Mesendoderm (in vitro differentiated cells): ENCODE data around the gene ZSWIM4.

Experiments
- DNase-seq: peaks from one replicate; pipeline ENCODE4 v3.0.0; 2013
- H2AK5ac ChIP-seq: 2 replicates; pipeline ENCODE4 v1.6.1; 2013; ENCODE audit warnings: low read length, inconsistent platforms
- H2BK120ac ChIP-seq: 2 replicates; pipeline ENCODE4 v1.6.1; 2013; ENCODE audit warnings: low read depth, mild to moderate bottlenecking, low read length, moderate library complexity, mixed read lengths
- H2BK15ac ChIP-seq: replicated peaks from 2 replicates; pipeline ENCODE4 v1.6.1; 2013; ENCODE audit warnings: low read depth, mild to moderate bottlenecking, moderate library complexity
- H2BK5ac ChIP-seq: 2 replicates; pipeline ENCODE4 v1.6.1; 2013; ENCODE audit warnings: low read length, inconsistent platforms
- H3K18ac ChIP-seq: 2 replicates; pipeline ENCODE4 v1.6.1; 2013; ENCODE audit warnings: mild to moderate bottlenecking, low read length, mixed read lengths
- H3K23ac ChIP-seq: one replicate; pipeline ENCODE4 v1.6.1; 2013; ENCODE audit warnings: low read length
- H3K27ac ChIP-seq: 2 replicates; pipeline ENCODE4 v1.5.1; 2013; ENCODE audit warnings: low read depth, mild to moderate bottlenecking, inconsistent platforms, low read length, moderate library complexity
- H3K27me3 ChIP-seq: 2 replicates; pipeline ENCODE4 v1.6.1; 2013; ENCODE audit warnings: low read length, control low read depth, mild to moderate bottlenecking, inconsistent platforms; ENCODE audit not compliant: insufficient read depth, poor library complexity
- H3K36me3 ChIP-seq: 2 replicates; pipeline ENCODE4 v1.6.1; 2013; ENCODE audit warnings: low read length, inconsistent platforms; ENCODE audit not compliant: control insufficient read depth, insufficient read depth
- H3K4ac ChIP-seq: one replicate; pipeline ENCODE4 v1.6.1; 2013; ENCODE audit warnings: low read depth, mild to moderate bottlenecking, low read length, moderate library complexity
- H3K4me1 ChIP-seq: 2 replicates; pipeline ENCODE4 v1.6.1; 2013; ENCODE audit warnings: low read depth, low read length, inconsistent platforms; ENCODE audit not compliant: control insufficient read depth
- H3K4me2 ChIP-seq: 2 replicates; pipeline ENCODE4 v1.6.1; 2013; ENCODE audit warnings: low read length
- H3K4me3 ChIP-seq: 2 replicates; pipeline ENCODE4 v1.5.1; 2013; ENCODE audit warnings: mild to moderate bottlenecking, low read length
- H3K56ac ChIP-seq: one replicate; pipeline ENCODE4 v1.6.1; 2013; ENCODE audit warnings: low read length
- H3K79me1 ChIP-seq: 2 replicates; pipeline ENCODE4 v1.6.1; 2013; ENCODE audit warnings: low read length, inconsistent platforms
- H3K79me2 ChIP-seq: 2 replicates; pipeline ENCODE4 v1.6.1; 2013; ENCODE audit warnings: mild to moderate bottlenecking, low read length; ENCODE audit not compliant: control insufficient read depth, insufficient read depth
- H3K9ac ChIP-seq: 2 replicates; pipeline ENCODE4 v1.6.1; 2013; ENCODE audit warnings: low read length, inconsistent platforms
- H4K5ac ChIP-seq: one replicate; pipeline ENCODE4 v1.6.1; 2013; ENCODE audit warnings: low read length
- H4K8ac ChIP-seq: one replicate; pipeline ENCODE4 v1.6.1; 2013; ENCODE audit warnings: low read depth, mild to moderate bottlenecking, control low read depth, low read length, moderate library complexity
- WGBS: extraction: QIAGEN DNeasy Blood & Tissue Kit; methylation state at CpG from one replicate; pipeline ENCODE4 v1.1.7; 2013; ENCODE audit warnings: low lambda C conversion rate, missing lambda C conversion rate; ENCODE audit not compliant: insufficient coverage; ENCODE audit errors: extremely low coverage; 5-methylcytosine and 5-hydroxymethylcytosine counted together

ZSWIM4 gene

GRCh38 chr19:13756210-13756609 is 39.0 kb upstream of the ZSWIM4 start:
- Histone ChIP-seq H3K18ac (no peak overlapping the region), H3K4ac (no peak overlapping the region), H3K4me3 (no peak overlapping the region), H3K27me3 (no peaks in the 10 kb centered on the region), H4K5ac (no peak overlapping the region), H3K79me1 (no peaks in the 10 kb centered on the region), H2BK15ac (no peak overlapping the region), H3K79me2 (no peaks in the 10 kb centered on the region), H3K36me3 (peaks cover 4% of the 10 kb centered on the region), H3K9ac (no peak overlapping the region), H2AK5ac (no peak overlapping the region), H3K4me2 (no peak overlapping the region), H3K4me1 (no peaks in the 10 kb centered on the region), H2BK120ac (no peak overlapping the region), H3K23ac (no peak overlapping the region), H3K56ac (no peak overlapping the region), H2BK5ac (no peak overlapping the region), H4K8ac (no peak overlapping the region), H3K27ac (no peak overlapping the region)
- no peak for DNase-seq
- WGBS: no CpG with 5 or more reads among the region's 9 CpGs

DNA sequence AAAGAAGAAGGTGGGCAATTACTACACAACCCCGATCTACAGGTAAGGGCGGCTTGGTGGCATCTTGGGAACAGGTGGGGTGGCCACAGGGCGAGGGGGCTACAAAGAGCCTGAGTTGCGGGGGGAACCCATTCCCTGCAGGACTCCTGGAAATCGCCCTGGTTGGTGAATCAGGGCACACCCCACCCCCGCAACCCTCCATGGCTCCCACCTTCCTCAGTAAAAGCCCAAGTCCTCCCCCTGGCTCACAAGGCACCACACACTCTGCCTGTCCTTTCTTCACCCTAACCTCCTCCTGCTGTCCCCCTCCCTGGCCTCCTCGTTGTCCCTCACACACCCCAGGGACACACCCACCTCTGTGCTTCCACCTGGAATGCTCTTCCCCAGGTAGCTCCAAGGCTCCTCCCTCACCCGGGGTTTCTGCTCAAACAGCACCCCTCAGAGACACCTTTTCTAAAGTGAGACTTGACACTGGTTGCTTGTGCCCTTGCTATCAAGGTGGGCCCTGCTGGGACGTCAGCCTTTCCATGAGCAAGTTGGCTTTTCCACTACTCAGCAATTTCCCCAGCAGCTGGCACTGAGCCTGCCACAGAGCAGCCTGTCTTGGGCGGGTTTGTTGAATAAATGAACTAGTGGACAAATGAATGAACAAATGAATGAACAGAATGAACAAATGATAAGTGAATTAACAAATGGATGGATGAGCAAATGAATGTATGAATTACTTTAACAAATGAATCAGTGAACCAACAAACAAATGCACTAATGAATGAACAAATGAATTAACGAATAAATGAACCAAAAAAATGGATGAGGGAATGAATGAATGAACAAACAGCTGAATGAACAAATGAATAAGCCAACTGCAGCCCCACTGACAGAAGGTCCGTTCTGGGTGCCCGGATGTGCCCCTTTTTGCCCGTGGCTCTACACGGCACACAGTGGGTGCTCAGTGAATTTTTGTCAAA is 37.2 kb upstream of the ZSWIM4 start:
- H3K4me2 ChIP-seq: no peak overlapping the region
- no peaks in the 10 kb centered on the region for H3K4me1 ChIP-seq
- no peaks in the 10 kb centered on the region for H3K79me1 ChIP-seq
- no peak overlapping the region for H3K23ac ChIP-seq
- peaks cover 3% of the 10 kb centered on the region for H3K36me3 ChIP-seq
- no peak overlapping the region for H2BK5ac ChIP-seq
- H3K18ac ChIP-seq: no peak overlapping the region
- no peak overlapping the region for H3K4ac ChIP-seq
- H2AK5ac ChIP-seq: no peak overlapping the region
- no peak overlapping the region for H2BK15ac ChIP-seq
- no peak overlapping the region for H4K8ac ChIP-seq
- H2BK120ac ChIP-seq: no peak overlapping the region
- no peak overlapping the region for H3K4me3 ChIP-seq
- H3K9ac ChIP-seq: no peak overlapping the region
- no peak overlapping the region for H3K56ac ChIP-seq
- no peaks in the 10 kb centered on the region for H3K27me3 ChIP-seq
- no CpG with 5 or more reads among the region's 15 CpGs for WGBS
- H3K27ac ChIP-seq: no peak overlapping the region
- no peak for DNase-seq
- no peak overlapping the region for H4K5ac ChIP-seq
- no peaks in the 10 kb centered on the region for H3K79me2 ChIP-seq

- no peak overlapping the region for H2BK15ac ChIP-seq
- H3K79me2 ChIP-seq: no peaks in the 10 kb centered on the region
- WGBS: no CpG with 5 or more reads among the region's 24 CpGs
- no peak overlapping the region for H2BK5ac ChIP-seq
- no peaks in the 10 kb centered on the region for H3K27me3 ChIP-seq
- no peak overlapping the region for H3K27ac ChIP-seq
- H3K36me3 ChIP-seq: peaks cover 3% of the 10 kb centered on the region
- H3K4me2 ChIP-seq: no peak overlapping the region
- no peaks in the 10 kb centered on the region for H3K79me1 ChIP-seq
- no peaks in the 10 kb centered on the region for H3K4me1 ChIP-seq
- H3K4me3 ChIP-seq: no peak overlapping the region
- no peak for DNase-seq
- no peak overlapping the region for H2BK120ac ChIP-seq
- no peak overlapping the region for H3K56ac ChIP-seq
- no peak overlapping the region for H3K18ac ChIP-seq
- no peak overlapping the region for H4K5ac ChIP-seq
- H3K9ac ChIP-seq: no peak overlapping the region
- H2AK5ac ChIP-seq: no peak overlapping the region
- H3K4ac ChIP-seq: no peak overlapping the region
- H4K8ac ChIP-seq: no peak overlapping the region
- H3K23ac ChIP-seq: no peak overlapping the region
Observed at GRCh38 chr19:13758795-13759194, 36.4 kb upstream of the ZSWIM4 start.

DNA sequence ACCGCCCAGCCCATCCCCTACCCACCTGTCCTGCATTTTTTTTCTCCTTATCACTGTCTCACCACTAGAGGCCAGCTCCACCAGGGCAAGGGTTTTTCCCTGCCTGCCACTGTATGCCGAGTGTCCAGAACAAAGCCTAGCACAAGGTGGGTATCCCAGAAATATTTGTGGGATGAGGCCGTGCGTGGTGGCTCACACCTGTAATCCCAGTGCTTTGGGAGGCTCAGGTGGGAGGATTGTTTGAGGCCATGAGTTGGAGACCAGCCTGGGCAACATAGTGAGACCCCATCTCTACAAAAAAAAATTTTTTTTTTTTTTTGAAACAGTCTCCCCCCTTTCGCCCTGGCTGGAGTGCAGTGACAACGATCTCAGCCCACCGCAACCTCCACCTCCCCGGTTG is 33.8 kb upstream of the ZSWIM4 start:
- Histone ChIP-seq H2AK5ac (no peak overlapping the region), H3K36me3 (no peaks in the 10 kb centered on the region), H2BK120ac (no peak overlapping the region), H3K18ac (no peak overlapping the region), H3K27me3 (no peaks in the 10 kb centered on the region), H3K4ac (no peak overlapping the region), H3K4me1 (no peaks in the 10 kb centered on the region), H3K4me2 (no peak overlapping the region), H3K56ac (no peak overlapping the region), H3K23ac (no peak overlapping the region), H3K79me2 (no peaks in the 10 kb centered on the region), H3K79me1 (no peaks in the 10 kb centered on the region), H3K4me3 (no peak overlapping the region), H4K8ac (no peak overlapping the region), H3K27ac (no peak overlapping the region), H2BK15ac (no peak overlapping the region), H3K9ac (no peak overlapping the region), H2BK5ac (no peak overlapping the region), H4K5ac (no peak overlapping the region)
- WGBS: no CpG with 5 or more reads among the region's 8 CpGs
- no peak for DNase-seq

DNA sequence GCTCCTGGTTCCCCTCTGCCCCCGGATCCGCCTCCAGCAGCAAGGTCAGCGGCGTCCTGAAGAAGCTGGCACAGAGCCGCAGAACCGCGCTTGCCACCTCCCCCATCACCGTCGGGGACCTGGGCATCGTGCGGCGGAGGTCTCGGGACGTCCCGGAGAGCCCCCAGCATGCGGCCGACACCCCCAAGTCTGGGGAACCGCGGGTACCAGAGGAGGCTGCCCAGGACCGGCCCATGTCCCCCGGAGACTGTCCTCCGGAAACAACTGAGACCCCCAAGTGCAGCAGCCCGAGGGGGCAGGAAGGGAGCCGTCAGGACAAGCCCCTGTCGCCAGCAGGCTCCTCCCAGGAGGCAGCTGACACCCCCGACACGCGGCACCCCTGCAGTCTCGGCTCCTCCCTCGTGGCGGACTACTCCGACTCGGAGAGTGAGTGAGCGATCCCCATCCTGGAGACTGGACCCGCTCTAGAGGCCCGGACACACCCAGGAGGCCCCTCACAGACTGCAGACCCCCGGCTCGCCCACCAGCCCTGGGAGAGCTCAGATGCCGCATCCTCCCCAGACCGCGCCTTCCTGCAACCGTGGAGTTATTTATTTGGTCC is 32.5 kb upstream of the ZSWIM4 start:
- Histone ChIP-seq H2BK120ac (no peak overlapping the region), H3K79me2 (no peaks in the 10 kb centered on the region), H3K27me3 (no peaks in the 10 kb centered on the region), H4K8ac (no peak overlapping the region), H3K79me1 (no peaks in the 10 kb centered on the region), H3K56ac (no peak overlapping the region), H3K9ac (no peak overlapping the region), H3K18ac (no peak overlapping the region), H3K4me2 (no peak overlapping the region), H4K5ac (no peak overlapping the region), H3K4ac (no peak overlapping the region), H3K23ac (no peak overlapping the region), H2BK15ac (no peak overlapping the region), H3K4me3 (no peak overlapping the region), H2AK5ac (no peak overlapping the region), H3K27ac (no peak overlapping the region), H3K4me1 (no peaks in the 10 kb centered on the region), H2BK5ac (no peak overlapping the region), H3K36me3 (no peaks in the 10 kb centered on the region)
- no peak for DNase-seq
- no CpG with 5 or more reads among the region's 42 CpGs for WGBS
